HepG2 (cell line): ENCODE data around the gene ADM. TPM values are rescaled to one million over a fixed set of nuclear protein-coding genes. Genes with fewer than 3 reads are reported as not detected.

Source experiments
- ADNP ChIP-seq: sonication (generic); formaldehyde crosslinking; IDR thresholded peaks from 2 replicates; pipeline ENCODE4 v1.4.0; 2020; ENCODE audit warnings: missing genetic modification reagents
- KAT7 ChIP-seq: IDR thresholded peaks from 2 replicates; pipeline ENCODE4 v1.6.1; 2018; ENCODE audit warnings: borderline replicate concordance, missing compliant biosample characterization
- MEIS1 ChIP-seq: sonication (generic); formaldehyde crosslinking; IDR thresholded peaks from 2 replicates; pipeline ENCODE4 v1.9.0; 2021; ENCODE audit warnings: mild to moderate bottlenecking, missing genetic modification reagents, moderate library complexity, borderline replicate concordance
- PAWR ChIP-seq: sonication (generic); formaldehyde crosslinking; IDR thresholded peaks from 2 replicates; pipeline ENCODE4 v1.4.0; 2020; ENCODE audit warnings: missing genetic modification reagents, mild to moderate bottlenecking, borderline replicate concordance
- SMAD3 ChIP-seq: sonication (generic); formaldehyde crosslinking; IDR thresholded peaks from 2 replicates; pipeline ENCODE4 v1.4.0; 2020; ENCODE audit warnings: missing genetic modification reagents
- ZIK1 ChIP-seq: sonication (generic); formaldehyde crosslinking; IDR thresholded peaks from 2 replicates; pipeline ENCODE4 v1.5.0; 2020; ENCODE audit warnings: mild to moderate bottlenecking, low read depth, missing genetic modification reagents, borderline replicate concordance
- ZNF337 ChIP-seq: sonication (generic); formaldehyde crosslinking; IDR thresholded peaks from 2 replicates; pipeline ENCODE4 v1.5.1; 2020; ENCODE audit warnings: missing genetic modification reagents, low read depth, mild to moderate bottlenecking, borderline replicate concordance
- polyA plus RNA-seq, 8 experiments: library from polyadenylated mRNA; depleted of rRNA in 3 of 8; stranded (reverse) in 7 of 8; unstranded in 1 of 8; fragments of >200 nt; fragmentation: Illumina TruSeq in 4 of 8; extraction: Trizol in 4 of 8; gene quantifications; 2 replicates each; pipeline versions ENCODE4 v1.2.1 to v1.2.3, GENCODE V29; 2011 to 2016; ENCODE audit warnings: low read depth in 4 of 8, missing spikeins in 1 of 8, mixed read lengths in 1 of 8; ENCODE audit not compliant: insufficient read depth in 1 of 8
- total RNA-seq, 5 experiments: library from RNA; depleted of rRNA; stranded (reverse); fragments of >200 nt; fragmentation: Illumina TruSeq; extraction: Trizol; gene quantifications; 2 replicates each; pipeline ENCODE4 v1.2.3, GENCODE V29; 2016; ENCODE audit warnings: low read depth in 1 of 5
- TF ChIP-seq, protein P1 (sequence below): sonication (generic); formaldehyde crosslinking; IDR thresholded peaks from 2 replicates; pipeline ENCODE4 v1.5.0; 2020; ENCODE audit warnings: mild to moderate bottlenecking, missing genetic modification reagents, borderline replicate concordance
- TF ChIP-seq, protein P2 (sequence below): sonication (generic); formaldehyde crosslinking; IDR thresholded peaks from 2 replicates; pipeline ENCODE4 v1.4.0; 2020; ENCODE audit warnings: low read depth, mild to moderate bottlenecking, missing genetic modification reagents
- TF ChIP-seq, protein P3 (sequence below): sonication (generic); formaldehyde crosslinking; conservative IDR thresholded peaks from 2 replicates; pipeline ENCODE4 v1.8.0; 2022; ENCODE audit warnings: mild to moderate bottlenecking, moderate library complexity, missing genetic modification reagents
- TF ChIP-seq, protein P4 (sequence below): fragments of 450-650 bp; IDR thresholded peaks from 2 replicates; pipeline ENCODE4 v1.6.1; 2016

ADM gene
- total and polyA plus RNA-seq, 2 of the 13 experiments (the other 11 are each of a cell fraction or from before 2014, with no cell fraction given): 10.7 to 26.1 TPM

DNA sequence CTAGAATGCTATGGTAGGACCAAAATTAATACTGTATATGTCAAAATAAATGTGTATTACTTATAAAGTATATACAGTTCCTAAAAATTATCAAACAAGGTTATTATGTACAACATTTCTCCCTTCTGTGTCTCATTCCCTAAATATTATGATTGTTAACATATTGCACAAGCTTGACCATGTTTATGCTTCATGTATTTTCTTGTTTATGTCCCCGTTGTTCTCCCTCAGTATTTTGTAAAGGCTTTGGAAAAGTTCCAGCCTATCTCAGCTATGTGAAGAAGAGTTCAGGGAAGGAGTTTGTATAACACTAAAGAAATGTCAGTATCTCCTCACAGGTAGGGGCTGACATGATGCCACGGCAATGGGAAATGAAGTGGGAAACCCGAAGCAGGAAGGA is 19.6 kb downstream of the ADM start (continued):
- no peak for TF ChIP-seq ZNF337 (CRISPR knock-in tag)
- no peak for TF ChIP-seq ZIK1 (CRISPR knock-in tag)
- TF ChIP-seq, protein P1, sequence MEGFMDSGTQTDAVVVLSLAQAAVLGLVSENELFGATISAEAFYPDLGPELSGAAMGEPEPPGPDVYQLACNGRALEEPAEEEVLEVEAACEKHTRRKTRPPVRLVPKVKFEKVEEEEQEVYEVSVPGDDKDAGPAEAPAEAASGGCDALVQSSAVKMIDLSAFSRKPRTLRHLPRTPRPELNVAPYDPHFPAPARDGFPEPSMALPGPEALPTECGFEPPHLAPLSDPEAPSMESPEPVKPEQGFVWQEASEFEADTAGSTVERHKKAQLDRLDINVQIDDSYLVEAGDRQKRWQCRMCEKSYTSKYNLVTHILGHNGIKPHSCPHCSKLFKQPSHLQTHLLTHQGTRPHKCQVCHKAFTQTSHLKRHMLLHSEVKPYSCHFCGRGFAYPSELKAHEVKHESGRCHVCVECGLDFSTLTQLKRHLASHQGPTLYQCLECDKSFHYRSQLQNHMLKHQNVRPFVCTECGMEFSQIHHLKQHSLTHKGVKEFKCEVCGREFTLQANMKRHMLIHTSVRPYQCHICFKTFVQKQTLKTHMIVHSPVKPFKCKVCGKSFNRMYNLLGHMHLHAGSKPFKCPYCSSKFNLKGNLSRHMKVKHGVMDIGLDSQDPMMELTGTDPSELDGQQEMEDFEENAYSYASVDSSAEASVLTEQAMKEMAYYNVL (CRISPR knock-in tag): no peak
- TF ChIP-seq MEIS1 (CRISPR knock-in tag): no peak
- TF ChIP-seq, protein P2, sequence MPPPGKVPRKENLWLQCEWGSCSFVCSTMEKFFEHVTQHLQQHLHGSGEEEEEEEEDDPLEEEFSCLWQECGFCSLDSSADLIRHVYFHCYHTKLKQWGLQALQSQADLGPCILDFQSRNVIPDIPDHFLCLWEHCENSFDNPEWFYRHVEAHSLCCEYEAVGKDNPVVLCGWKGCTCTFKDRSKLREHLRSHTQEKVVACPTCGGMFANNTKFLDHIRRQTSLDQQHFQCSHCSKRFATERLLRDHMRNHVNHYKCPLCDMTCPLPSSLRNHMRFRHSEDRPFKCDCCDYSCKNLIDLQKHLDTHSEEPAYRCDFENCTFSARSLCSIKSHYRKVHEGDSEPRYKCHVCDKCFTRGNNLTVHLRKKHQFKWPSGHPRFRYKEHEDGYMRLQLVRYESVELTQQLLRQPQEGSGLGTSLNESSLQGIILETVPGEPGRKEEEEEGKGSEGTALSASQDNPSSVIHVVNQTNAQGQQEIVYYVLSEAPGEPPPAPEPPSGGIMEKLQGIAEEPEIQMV (CRISPR knock-in tag): no peak
- TF ChIP-seq, protein P3, sequence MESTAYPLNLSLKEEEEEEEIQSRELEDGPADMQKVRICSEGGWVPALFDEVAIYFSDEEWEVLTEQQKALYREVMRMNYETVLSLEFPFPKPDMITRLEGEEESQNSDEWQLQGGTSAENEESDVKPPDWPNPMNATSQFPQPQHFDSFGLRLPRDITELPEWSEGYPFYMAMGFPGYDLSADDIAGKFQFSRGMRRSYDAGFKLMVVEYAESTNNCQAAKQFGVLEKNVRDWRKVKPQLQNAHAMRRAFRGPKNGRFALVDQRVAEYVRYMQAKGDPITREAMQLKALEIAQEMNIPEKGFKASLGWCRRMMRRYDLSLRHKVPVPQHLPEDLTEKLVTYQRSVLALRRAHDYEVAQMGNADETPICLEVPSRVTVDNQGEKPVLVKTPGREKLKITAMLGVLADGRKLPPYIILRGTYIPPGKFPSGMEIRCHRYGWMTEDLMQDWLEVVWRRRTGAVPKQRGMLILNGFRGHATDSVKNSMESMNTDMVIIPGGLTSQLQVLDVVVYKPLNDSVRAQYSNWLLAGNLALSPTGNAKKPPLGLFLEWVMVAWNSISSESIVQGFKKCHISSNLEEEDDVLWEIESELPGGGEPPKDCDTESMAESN: no peak
- TF ChIP-seq KAT7 (CRISPR knock-in tag): no peak
- TF ChIP-seq, protein P4, sequence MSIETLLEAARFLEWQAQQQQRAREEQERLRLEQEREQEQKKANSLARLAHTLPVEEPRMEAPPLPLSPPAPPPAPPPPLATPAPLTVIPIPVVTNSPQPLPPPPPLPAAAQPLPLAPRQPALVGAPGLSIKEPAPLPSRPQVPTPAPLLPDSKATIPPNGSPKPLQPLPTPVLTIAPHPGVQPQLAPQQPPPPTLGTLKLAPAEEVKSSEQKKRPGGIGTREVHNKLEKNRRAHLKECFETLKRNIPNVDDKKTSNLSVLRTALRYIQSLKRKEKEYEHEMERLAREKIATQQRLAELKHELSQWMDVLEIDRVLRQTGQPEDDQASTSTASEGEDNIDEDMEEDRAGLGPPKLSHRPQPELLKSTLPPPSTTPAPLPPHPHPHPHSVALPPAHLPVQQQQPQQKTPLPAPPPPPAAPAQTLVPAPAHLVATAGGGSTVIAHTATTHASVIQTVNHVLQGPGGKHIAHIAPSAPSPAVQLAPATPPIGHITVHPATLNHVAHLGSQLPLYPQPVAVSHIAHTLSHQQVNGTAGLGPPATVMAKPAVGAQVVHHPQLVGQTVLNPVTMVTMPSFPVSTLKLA: no peak
- no peak for TF ChIP-seq SMAD3 (CRISPR knock-in tag)
- no peak for TF ChIP-seq ADNP
- no peak for TF ChIP-seq PAWR
- TF ChIP-seq, all 625 proteins: peak for 0
